Stimulated activated CD4-positive, alpha-beta T cell treated with anti-CD3 and anti-CD28 coated beads, Interleukin-15, amount 100 ng/mL, for 48 hours (primary cell): ENCODE data around the gene OR5F1.

Experiments
- DNase-seq, 2 donors: peaks; one replicate each; pipeline ENCODE4 v3.0.0-alpha.2; 2020; ENCODE audit warnings: low read depth in 2 of 2

The OR5F1 gene

GRCh38 chr11:55994525-55994924 is at the start of gene OR5F1:
TSS of gene OR5F1 (minus strand) at chr11:55994625. CDS start at chr11:55994625, 0 bp downstream.
- no peak for DNase-seq

DNA sequence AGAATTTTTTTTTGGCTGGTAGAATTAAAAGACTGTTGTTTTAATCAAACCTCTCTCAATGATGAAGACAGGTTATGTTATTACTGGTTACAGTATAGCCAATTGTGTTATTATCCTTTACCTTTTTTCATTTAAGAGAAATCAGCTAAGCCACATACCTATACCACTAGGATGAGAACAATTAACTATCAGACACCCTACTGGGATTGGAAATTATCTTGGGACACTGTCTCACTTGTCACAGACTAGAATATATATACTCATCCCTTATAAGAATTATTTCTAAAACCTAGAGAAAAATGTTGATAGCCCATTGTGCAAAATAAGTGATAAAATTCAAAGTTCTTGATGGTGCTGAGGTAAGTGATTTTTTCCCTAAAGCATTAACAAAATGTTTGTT is 32.9 kb upstream of the OR5F1 start, which contains the start of gene OR5AS1:
TSS of gene OR5AS1 (plus strand) at position 301 of the 400 bp plus-strand sequence. CDS start 2,765 bp downstream, outside the sequence.
- no peak for DNase-seq

DNA sequence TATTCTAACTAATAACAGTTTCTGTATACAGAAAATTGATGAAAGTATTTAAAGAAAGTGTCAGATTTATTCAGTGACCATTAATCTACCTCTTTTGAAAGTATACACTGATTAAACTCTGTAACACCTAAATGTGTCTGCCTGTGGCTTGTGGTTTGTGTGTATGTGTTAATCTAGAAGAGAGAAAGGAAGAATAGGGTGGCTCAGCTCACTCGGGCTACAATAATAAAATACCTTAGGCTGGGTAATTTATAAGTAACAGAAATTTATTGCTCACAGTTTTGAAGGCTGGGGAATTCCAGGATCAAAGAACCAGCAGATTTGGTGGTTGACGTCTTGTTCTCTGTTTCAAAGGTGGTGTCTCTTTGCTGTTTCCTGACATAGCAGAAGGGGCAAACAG is 19.4 kb upstream of the OR5F1 start:
- no peak for DNase-seq

DNA sequence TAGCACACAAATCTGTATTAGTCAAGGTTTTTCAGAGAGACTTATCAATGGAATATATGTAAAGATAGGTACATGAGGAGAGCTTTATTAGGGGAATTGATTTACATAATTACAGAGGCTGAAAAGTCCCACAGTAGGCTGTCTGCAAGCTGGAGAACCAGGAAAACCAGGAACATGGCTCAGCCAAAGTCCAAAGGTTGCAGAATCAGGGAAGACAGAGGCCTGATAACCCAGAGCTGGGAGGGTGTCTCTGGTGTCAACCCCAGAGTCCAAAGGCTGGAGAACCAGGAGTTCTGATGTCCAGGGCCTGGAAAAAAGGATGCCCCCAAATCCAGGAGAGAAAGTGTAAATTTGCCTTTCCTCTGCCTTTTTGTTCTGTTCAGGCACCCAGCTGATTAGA is 16.3 kb upstream of the OR5F1 start:
- DNase-seq: no peak

- DNase-seq: no peak
Measured at GRCh38 chr11:55970935-55971334, 23.5 kb downstream of the OR5F1 start.

GRCh38 chr11:55969845-55970244 is 24.6 kb downstream of the OR5F1 start, which contains the start of gene OR10AG1:
TSS of gene OR10AG1 (minus strand) at chr11:55969945. CDS start at chr11:55969907, 38 bp downstream.
- no peak for DNase-seq

DNA sequence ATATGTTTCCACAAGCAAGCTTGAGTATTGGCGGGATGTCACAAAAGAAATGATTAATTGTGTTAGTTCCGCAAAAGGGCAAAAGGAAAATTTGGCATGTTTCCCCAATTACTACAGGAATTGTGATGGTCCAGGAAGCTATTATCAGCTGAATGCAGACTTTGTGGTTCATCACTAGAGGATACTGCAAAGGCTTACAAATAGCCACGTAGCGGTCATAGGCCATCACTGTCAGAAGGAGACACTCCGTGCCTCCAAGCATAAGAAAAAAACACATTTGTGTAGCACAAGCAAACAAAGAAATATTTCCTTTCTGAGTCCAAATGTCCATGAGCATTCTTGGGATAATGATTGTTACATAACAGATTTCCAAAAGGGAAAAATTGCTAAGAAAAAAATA is 26.5 kb downstream of the OR5F1 start:
- no peak for DNase-seq

DNA sequence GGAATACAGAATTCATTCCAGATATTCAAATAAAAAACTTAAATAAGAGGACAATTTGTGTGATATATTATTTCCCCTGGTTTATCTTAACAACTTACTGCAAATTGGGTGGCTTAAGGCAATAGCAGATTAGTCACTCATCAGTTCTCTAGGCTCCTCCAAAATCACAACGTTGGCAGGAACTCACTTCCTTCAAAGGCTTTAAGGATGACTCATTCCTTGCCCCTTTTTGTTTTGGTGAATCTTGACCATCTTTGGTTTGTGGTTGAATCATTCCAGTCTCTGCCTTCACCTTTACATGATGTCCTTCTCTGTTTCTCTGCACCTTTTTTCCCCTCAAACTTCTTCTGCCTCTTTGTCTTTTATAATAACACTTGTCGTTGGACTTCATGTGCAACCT is 28.0 kb downstream of the OR5F1 start:
- DNase-seq: no peak

GRCh38 chr11:55956521-55956920 is 37.9 kb downstream of the OR5F1 start:
- DNase-seq: no peak

- DNase-seq: no peak
Measured at GRCh38 chr11:55949330-55949729, 45.1 kb downstream of the OR5F1 start.
